ENCODE results near the gene CCDC174.

Gene CCDC174

DNA sequence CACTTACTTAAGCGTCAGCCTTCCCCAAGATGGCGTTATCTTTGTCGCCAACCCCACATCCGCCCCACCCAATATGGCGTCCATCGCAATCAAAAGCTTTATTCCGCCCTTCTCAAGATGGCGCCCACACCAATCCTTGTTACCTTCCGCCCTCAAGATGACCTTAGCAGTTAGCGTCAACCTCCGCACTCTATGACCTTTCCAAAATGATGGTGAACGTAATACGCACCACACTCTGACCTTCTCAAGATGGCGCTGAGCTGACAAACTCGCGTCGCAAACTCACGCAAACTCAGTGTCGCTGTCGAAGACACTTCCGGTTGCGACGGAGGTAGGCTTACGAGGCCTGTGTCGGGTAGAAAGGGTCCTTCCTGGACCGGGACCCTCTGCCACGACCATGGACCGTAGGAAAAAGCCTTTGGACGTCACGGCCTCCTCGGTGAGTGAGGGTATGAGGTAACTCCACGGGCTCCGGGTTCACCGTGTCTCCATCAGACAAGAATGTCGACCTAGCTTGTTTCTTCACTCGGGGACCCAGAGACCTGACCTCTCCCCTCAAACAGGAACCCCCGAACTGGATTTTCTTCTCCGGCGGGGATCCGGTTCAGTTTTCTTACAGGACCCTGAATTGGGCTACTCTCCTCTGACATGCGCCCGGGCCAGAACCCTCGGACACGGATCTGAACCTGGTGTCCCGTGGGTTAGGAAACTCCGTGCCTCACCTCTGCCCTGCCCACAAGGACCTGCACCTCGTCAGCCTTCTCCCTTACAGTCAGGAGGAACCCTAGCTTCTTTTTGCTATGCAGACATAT, at the start of gene CCDC174:
Gene CCDC174, plus strand, starts transcription at position 323 of the 812 bp plus-strand sequence. Its CDS starts 75 bp downstream, at position 398.
- H3K9me3 ChIP-seq (ENCODE audit: insufficient read depth, low read length): no peaks in the 10 kb centered on the region
- peak within 1 kb of the TSS; percentile 39 for H2AFZ ChIP-seq (ENCODE audit: low read depth, low read length, severe bottlenecking)
- peak within 1 kb of the TSS; percentile 73 for H3K9ac ChIP-seq (ENCODE audit: low read length)
- H3K27ac ChIP-seq (ENCODE audit: low read depth, low read length): peak within 1 kb of the TSS; percentile 39
- TF ChIP-seq CTCF (IDR thresholded peaks at IDR 0.05; ENCODE audit: insufficient read depth, low read length, poor library complexity, severe bottlenecking) (no peak), EZH2phosphoT487 (conservative IDR thresholded peaks at IDR 0.05; ENCODE audit: low read length) (no peak)
- no peaks in the 10 kb centered on the region for H4K20me1 ChIP-seq (ENCODE audit: low read depth, low read length)
- H3K79me2 ChIP-seq (ENCODE audit: insufficient read depth, low read length): peaks cover 31% of the 10 kb centered on the region
- H3K27me3 ChIP-seq (ENCODE audit: low read length): no peaks in the 10 kb centered on the region
- peak within 1 kb of the TSS; percentile 92 for H3K4me3 ChIP-seq (ENCODE audit: insufficient read depth, low read length, poor library complexity, severe bottlenecking)
- H3K4me2 ChIP-seq (ENCODE audit: low read depth, low read length, poor library complexity, severe bottlenecking): peak within 1 kb of the TSS; percentile 99
- H3K9me2 ChIP-seq (replicated peaks; ENCODE audit: insufficient read depth, low read length): no peaks in the 10 kb centered on the region
- H3F3A ChIP-seq (ENCODE audit: insufficient read depth): peaks cover 5% of the 10 kb centered on the region; the same call in 1 of the 2 replicates
- H3K36me3 ChIP-seq (ENCODE audit: low read length): peaks cover 26% of the 10 kb centered on the region

- H3F3A ChIP-seq (ENCODE audit: insufficient read depth): no peaks in the 10 kb centered on the region
- H3K9me3 ChIP-seq (ENCODE audit: insufficient read depth, low read length): no peaks in the 10 kb centered on the region
- no peak overlapping the region for H3K4me3 ChIP-seq (ENCODE audit: insufficient read depth, low read length, poor library complexity, severe bottlenecking)
- H3K79me2 ChIP-seq (ENCODE audit: insufficient read depth, low read length): no peaks in the 10 kb centered on the region
- no peak overlapping the region for H3K9ac ChIP-seq (ENCODE audit: low read length)
- no peak for TF ChIP-seq EZH2phosphoT487 (conservative IDR thresholded peaks at IDR 0.05; ENCODE audit: low read length)
- TF ChIP-seq CTCF (IDR thresholded peaks at IDR 0.05; ENCODE audit: insufficient read depth, low read length, poor library complexity, severe bottlenecking): no peak
- no peaks in the 10 kb centered on the region for H4K20me1 ChIP-seq (ENCODE audit: low read depth, low read length)
- no peak overlapping the region for H3K27ac ChIP-seq (ENCODE audit: low read depth, low read length)
- H3K36me3 ChIP-seq (ENCODE audit: low read length): no peaks in the 10 kb centered on the region
- no peaks in the 10 kb centered on the region for H3K9me2 ChIP-seq (replicated peaks; ENCODE audit: insufficient read depth, low read length)
- H2AFZ ChIP-seq (ENCODE audit: low read depth, low read length, severe bottlenecking): no peak overlapping the region
- H3K27me3 ChIP-seq (ENCODE audit: low read length): no peaks in the 10 kb centered on the region; the same call in 1 of the 2 replicates
- H3K4me2 ChIP-seq (ENCODE audit: low read depth, low read length, poor library complexity, severe bottlenecking): no peak overlapping the region
These were observed 49.4 kb upstream of the CCDC174 start for GRCh38 chr3:14602006-14602803.

DNA sequence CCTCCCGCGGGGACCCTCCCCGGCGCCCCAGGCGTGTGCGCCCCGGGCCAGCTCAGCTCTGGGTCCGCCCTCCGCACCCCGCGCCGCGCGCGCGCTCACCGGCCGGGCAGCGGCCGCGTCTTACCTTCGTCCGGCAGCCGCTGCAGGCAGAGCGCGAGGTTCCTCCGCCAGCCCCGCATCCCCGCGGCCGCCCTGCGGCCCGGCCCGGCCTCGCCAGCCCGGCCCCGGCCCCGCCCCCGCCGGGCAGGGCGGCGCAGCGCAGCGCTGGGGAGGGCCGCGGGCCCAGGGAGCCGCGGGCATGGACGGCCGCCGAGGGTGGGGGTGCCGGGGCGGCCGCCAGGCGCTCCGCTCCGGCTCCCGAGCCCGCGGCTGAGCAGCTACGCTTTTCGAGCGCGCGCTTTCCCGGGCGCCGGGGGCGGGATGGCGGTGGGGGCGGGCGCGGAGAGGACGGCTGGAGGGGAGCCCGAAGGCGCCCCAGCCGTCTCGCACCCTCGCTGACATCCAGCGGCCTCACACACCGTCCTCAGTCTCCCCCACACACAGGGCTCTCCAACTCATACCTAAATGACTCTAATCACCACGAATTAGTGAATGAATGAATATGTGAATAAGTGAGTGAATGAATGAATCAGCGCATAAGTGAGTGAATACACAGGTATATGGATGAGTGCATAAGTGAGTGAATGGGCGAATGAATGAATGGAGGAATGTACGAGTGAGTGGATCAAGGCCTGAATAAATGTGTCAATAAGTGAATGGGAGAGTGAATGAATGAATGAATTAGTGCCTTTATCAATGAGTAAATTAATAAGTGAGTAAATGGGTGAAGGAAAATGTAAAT, 48.5 kb upstream of the CCDC174 start:
- no peak overlapping the region for H3K9ac ChIP-seq (ENCODE audit: low read length)
- H3K27me3 ChIP-seq (ENCODE audit: low read length): no peaks in the 10 kb centered on the region; the same call in 1 of the 2 replicates
- H3K4me2 ChIP-seq (ENCODE audit: low read depth, low read length, poor library complexity, severe bottlenecking): no peak overlapping the region
- no peaks in the 10 kb centered on the region for H3K9me2 ChIP-seq (replicated peaks; ENCODE audit: insufficient read depth, low read length)
- no peaks in the 10 kb centered on the region for H3K9me3 ChIP-seq (ENCODE audit: insufficient read depth, low read length)
- H3K79me2 ChIP-seq (ENCODE audit: insufficient read depth, low read length): no peaks in the 10 kb centered on the region
- H3K36me3 ChIP-seq (ENCODE audit: low read length): no peaks in the 10 kb centered on the region
- no peaks in the 10 kb centered on the region for H4K20me1 ChIP-seq (ENCODE audit: low read depth, low read length)
- TF ChIP-seq CTCF (IDR thresholded peaks at IDR 0.05; ENCODE audit: insufficient read depth, low read length, poor library complexity, severe bottlenecking): no peak
- no peak for TF ChIP-seq EZH2phosphoT487 (conservative IDR thresholded peaks at IDR 0.05; ENCODE audit: low read length)
- H3K4me3 ChIP-seq (ENCODE audit: insufficient read depth, low read length, poor library complexity, severe bottlenecking): no peak overlapping the region
- H2AFZ ChIP-seq (ENCODE audit: low read depth, low read length, severe bottlenecking): no peak overlapping the region
- no peak overlapping the region for H3K27ac ChIP-seq (ENCODE audit: low read depth, low read length)
- no peaks in the 10 kb centered on the region for H3F3A ChIP-seq (ENCODE audit: insufficient read depth)
